ENCODE results near the gene SSX2IP.

- TF ChIP-seq POLR2A (IDR thresholded peaks at IDR 0.05; ENCODE audit: low read depth, low read length): no peak
- TF ChIP-seq POLR2AphosphoS5 (IDR thresholded peaks at IDR 0.05; ENCODE audit: low read depth, low read length): no peak
- no peak for TF ChIP-seq SPI1 (IDR thresholded peaks at IDR 0.05; ENCODE audit: low read depth, low read length)
- no peak for TF ChIP-seq TAF1 (IDR thresholded peaks at IDR 0.05; ENCODE audit: low read depth, low read length)
- no peak for TF ChIP-seq POU2F2 (IDR thresholded peaks at IDR 0.05; ENCODE audit: low read depth, low read length)
Measured at GRCh38 chr1:84621553-84621952, 68.7 kb downstream of the SSX2IP start.
